ENCODE data around the gene PTPN2. TPM values are rescaled to one million over a fixed set of nuclear protein-coding genes. Genes with fewer than 3 reads are reported as not detected.

Gene PTPN2
- total RNA-seq, 1 donor from 2014 or later, result 25.9 TPM

DNA sequence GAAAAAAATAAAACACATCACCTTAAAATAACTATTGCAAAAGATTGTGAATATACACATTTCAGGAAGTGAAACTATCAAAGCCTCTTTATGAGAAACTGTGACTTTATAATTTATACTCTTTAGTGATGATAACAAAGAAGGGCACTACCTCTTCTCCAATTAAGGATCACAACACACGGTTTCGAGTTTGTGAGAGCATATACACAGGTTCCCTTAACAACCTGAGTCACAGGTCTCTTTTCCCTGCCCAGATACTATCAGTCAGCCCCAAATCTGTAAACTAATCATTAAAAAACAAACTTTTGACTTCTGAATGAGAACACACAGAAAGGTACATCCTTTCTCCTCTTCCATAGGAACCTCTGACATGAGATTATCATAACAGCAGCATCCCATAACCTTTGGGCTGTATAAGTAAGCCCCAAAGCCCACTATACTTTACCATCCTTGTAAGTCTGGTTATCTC lies 44.9 kb downstream of the PTPN2 start:
- H3K27ac Mint-ChIP-seq (ENCODE audit: unreplicated experiment), result no peak overlapping the region

GRCh38 chr18:12838178-12838634 lies 45.8 kb downstream of the PTPN2 start:
- Histone ChIP-seq H4K20me1 (ENCODE audit: insufficient read depth, low read length) (peaks cover 4% of the 10 kb centered on the region), H3K9ac (ENCODE audit: low read length) (peak overlapping the region; percentile 29), H3K27ac (ENCODE audit: low read depth, low read length) (peak overlapping the region; percentile 40), H3K36me3 (ENCODE audit: insufficient read depth, low read length) (no peaks in the 10 kb centered on the region), H2AFZ (ENCODE audit: low read depth, low read length) (no peak overlapping the region), H3K4me3 (ENCODE audit: insufficient read depth, low read depth, low read length) (no peak overlapping the region), H3K9me3 (ENCODE audit: insufficient read depth, low read depth, low read length) (no peaks in the 10 kb centered on the region), H3K4me1 (ENCODE audit: insufficient read depth, low read length) (peaks cover 6% of the 10 kb centered on the region), H3K79me2 (ENCODE audit: insufficient read depth, low read length) (peaks cover 22% of the 10 kb centered on the region), H3K27me3 (ENCODE audit: insufficient read depth, low read length) (no peaks in the 10 kb centered on the region), H3K4me2 (ENCODE audit: low read length) (peak overlapping the region; percentile 74)
- no peak for TF ChIP-seq EZH2 (IDR thresholded peaks at IDR 0.05; ENCODE audit: insufficient read depth, low read length)
- TF ChIP-seq, protein P1, sequence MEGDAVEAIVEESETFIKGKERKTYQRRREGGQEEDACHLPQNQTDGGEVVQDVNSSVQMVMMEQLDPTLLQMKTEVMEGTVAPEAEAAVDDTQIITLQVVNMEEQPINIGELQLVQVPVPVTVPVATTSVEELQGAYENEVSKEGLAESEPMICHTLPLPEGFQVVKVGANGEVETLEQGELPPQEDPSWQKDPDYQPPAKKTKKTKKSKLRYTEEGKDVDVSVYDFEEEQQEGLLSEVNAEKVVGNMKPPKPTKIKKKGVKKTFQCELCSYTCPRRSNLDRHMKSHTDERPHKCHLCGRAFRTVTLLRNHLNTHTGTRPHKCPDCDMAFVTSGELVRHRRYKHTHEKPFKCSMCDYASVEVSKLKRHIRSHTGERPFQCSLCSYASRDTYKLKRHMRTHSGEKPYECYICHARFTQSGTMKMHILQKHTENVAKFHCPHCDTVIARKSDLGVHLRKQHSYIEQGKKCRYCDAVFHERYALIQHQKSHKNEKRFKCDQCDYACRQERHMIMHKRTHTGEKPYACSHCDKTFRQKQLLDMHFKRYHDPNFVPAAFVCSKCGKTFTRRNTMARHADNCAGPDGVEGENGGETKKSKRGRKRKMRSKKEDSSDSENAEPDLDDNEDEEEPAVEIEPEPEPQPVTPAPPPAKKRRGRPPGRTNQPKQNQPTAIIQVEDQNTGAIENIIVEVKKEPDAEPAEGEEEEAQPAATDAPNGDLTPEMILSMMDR (IDR thresholded peaks at IDR 0.05; ENCODE audit: insufficient read depth, low read depth, low read length), result no peak
- FAIRE-seq (no peak), DNase-seq (ENCODE audit: low read depth) (peak; percentile 90)
- peaks cover 6% of the 10 kb centered on the region for H3K36me3 Mint-ChIP-seq (ENCODE audit: low read depth, unreplicated experiment)
- peaks cover 22% of the 10 kb centered on the region for H3K4me1 Mint-ChIP-seq (ENCODE audit: low read depth, unreplicated experiment)
- no peaks in the 10 kb centered on the region for H3K27me3 Mint-ChIP-seq (ENCODE audit: low read depth, unreplicated experiment)
- no peak overlapping the region for H3K4me3 Mint-ChIP-seq (ENCODE audit: unreplicated experiment)
- H3K27ac Mint-ChIP-seq (ENCODE audit: unreplicated experiment), result peak overlapping the region; percentile 88
- H3K9me3 Mint-ChIP-seq (ENCODE audit: unreplicated experiment), result no peaks in the 10 kb centered on the region

More for the DNA sequence above, 44.9 kb downstream of the PTPN2 start:
- no peaks in the 10 kb centered on the region for H3K9me3 ChIP-seq (ENCODE audit: insufficient read depth, low read depth, low read length)
- Mint-ChIP-seq H3K27me3 (ENCODE audit: low read depth, unreplicated experiment) (no peaks in the 10 kb centered on the region), H3K9me3 (ENCODE audit: unreplicated experiment) (no peaks in the 10 kb centered on the region), H3K36me3 (ENCODE audit: low read depth, unreplicated experiment) (peaks cover 6% of the 10 kb centered on the region), H3K4me3 (ENCODE audit: unreplicated experiment) (no peak overlapping the region), H3K4me1 (ENCODE audit: low read depth, unreplicated experiment) (peaks cover 22% of the 10 kb centered on the region)
- H3K79me2 ChIP-seq (ENCODE audit: insufficient read depth, low read length), result peaks cover 22% of the 10 kb centered on the region
- H2AFZ ChIP-seq (ENCODE audit: low read depth, low read length), result no peak overlapping the region
- TF ChIP-seq, protein P1 (IDR thresholded peaks at IDR 0.05; ENCODE audit: insufficient read depth, low read depth, low read length), result no peak
- no peak for TF ChIP-seq EZH2 (IDR thresholded peaks at IDR 0.05; ENCODE audit: insufficient read depth, low read length)
- H3K4me2 ChIP-seq (ENCODE audit: low read length), result no peak overlapping the region
- H3K27ac ChIP-seq (ENCODE audit: low read depth, low read length), result no peak overlapping the region
- FAIRE-seq, result no peak
- H3K36me3 ChIP-seq (ENCODE audit: insufficient read depth, low read length), result no peaks in the 10 kb centered on the region
- H3K9ac ChIP-seq (ENCODE audit: low read length), result no peak overlapping the region
- H4K20me1 ChIP-seq (ENCODE audit: insufficient read depth, low read length), result peaks cover 11% of the 10 kb centered on the region
- H3K27me3 ChIP-seq (ENCODE audit: insufficient read depth, low read length), result no peaks in the 10 kb centered on the region
- peaks cover 6% of the 10 kb centered on the region for H3K4me1 ChIP-seq (ENCODE audit: insufficient read depth, low read length)
- DNase-seq (ENCODE audit: low read depth), result no peak
- H3K4me3 ChIP-seq (ENCODE audit: insufficient read depth, low read depth, low read length), result no peak overlapping the region

- H2AFZ ChIP-seq (ENCODE audit: low read depth, low read length), result no peak overlapping the region
- H3K36me3 ChIP-seq (ENCODE audit: insufficient read depth, low read length), result no peaks in the 10 kb centered on the region
- peak; percentile 24 for DNase-seq (ENCODE audit: low read depth)
- Mint-ChIP-seq H3K27ac (ENCODE audit: unreplicated experiment) (peak overlapping the region; percentile 88), H3K36me3 (ENCODE audit: low read depth, unreplicated experiment) (peaks cover 6% of the 10 kb centered on the region), H3K9me3 (ENCODE audit: unreplicated experiment) (no peaks in the 10 kb centered on the region), H3K4me3 (ENCODE audit: unreplicated experiment) (no peak overlapping the region), H3K4me1 (ENCODE audit: low read depth, unreplicated experiment) (peaks cover 21% of the 10 kb centered on the region), H3K27me3 (ENCODE audit: low read depth, unreplicated experiment) (no peaks in the 10 kb centered on the region)
- FAIRE-seq, result peak; percentile 17
- TF ChIP-seq, protein P1 (IDR thresholded peaks at IDR 0.05; ENCODE audit: insufficient read depth, low read depth, low read length), result no peak
- TF ChIP-seq EZH2 (IDR thresholded peaks at IDR 0.05; ENCODE audit: insufficient read depth, low read length), result no peak
- H3K27ac ChIP-seq (ENCODE audit: low read depth, low read length), result peak overlapping the region; percentile 40
- H3K27me3 ChIP-seq (ENCODE audit: insufficient read depth, low read length), result no peaks in the 10 kb centered on the region
- peaks cover 22% of the 10 kb centered on the region for H3K79me2 ChIP-seq (ENCODE audit: insufficient read depth, low read length)
- H3K9ac ChIP-seq (ENCODE audit: low read length), result peak overlapping the region; percentile 29
- H4K20me1 ChIP-seq (ENCODE audit: insufficient read depth, low read length), result peaks cover 4% of the 10 kb centered on the region
- peaks cover 6% of the 10 kb centered on the region for H3K4me1 ChIP-seq (ENCODE audit: insufficient read depth, low read length)
- H3K4me2 ChIP-seq (ENCODE audit: low read length), result peak overlapping the region; percentile 74
- no peaks in the 10 kb centered on the region for H3K9me3 ChIP-seq (ENCODE audit: insufficient read depth, low read depth, low read length)
- H3K4me3 ChIP-seq (ENCODE audit: insufficient read depth, low read depth, low read length), result no peak overlapping the region
Measured at GRCh38 chr18:12837747-12838146, 46.3 kb downstream of the PTPN2 start.

Measured in astrocyte (in vitro differentiated cells and primary cell).